Inflammatory macrophage treated with lipopolysaccharide for 1 hour (primary cell): ENCODE measurements around the gene SACS.
A peak's percentile ranks its signal among the peaks of the same experiment; 100 is the strongest.
"Not testable (repeated sequence)": the region's sequence is repeated elsewhere in the genome, so short reads cannot be mapped to it uniquely, and the experiment has no call there.

ENCODE experiments used
- DNase-seq, 2 donors: peaks; one replicate each; pipeline ENCODE4 v3.0.0-alpha.2; 2020 to 2022

Gene SACS

GRCh38 chr13:23357349-23357748 is 76.2 kb downstream of the SACS start:
- DNase-seq = no peak

GRCh38 chr13:23356368-23356767 is 77.1 kb downstream of the SACS start:
- DNase-seq = no peak

GRCh38 chr13:23354520-23354919 is 79.0 kb downstream of the SACS start:
- no peak for DNase-seq

DNA sequence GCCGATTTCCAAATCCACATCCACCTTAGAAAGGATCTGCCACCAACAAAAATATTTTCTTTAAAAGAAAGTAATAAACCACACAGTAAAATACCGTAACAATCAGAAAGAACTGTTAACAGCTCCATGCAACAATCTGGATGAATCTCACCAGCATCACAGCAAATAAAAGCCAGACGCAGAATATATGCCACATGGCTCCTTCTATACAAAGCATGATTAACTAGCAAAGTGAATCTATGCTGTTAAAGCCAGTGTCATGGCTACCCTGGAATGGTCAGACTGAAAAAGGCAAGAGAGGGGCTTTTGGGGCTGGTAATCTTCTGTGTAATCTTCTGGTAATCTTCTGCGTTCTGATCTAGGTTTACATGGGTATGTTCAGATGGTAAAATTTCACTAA is 81.3 kb downstream of the SACS start:
- no peak for DNase-seq

DNA sequence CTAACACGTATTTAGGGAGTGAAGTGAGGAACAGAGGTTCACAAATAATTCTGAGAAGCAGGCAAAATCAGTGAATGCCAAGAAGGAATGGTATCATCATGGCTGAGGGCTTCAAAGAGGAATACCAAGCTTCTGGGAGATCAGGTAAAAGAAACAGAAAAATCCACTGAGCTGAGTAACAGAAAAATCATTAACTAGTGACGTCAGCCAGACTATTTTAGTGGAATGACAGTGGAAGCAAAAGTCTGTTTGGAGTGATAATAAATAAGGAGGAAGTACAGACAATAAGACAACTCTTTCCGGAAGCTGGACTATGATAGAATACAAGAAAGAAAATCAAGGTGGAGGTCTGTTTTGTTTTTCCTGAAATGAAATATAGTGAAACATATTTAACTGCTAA is 83.5 kb downstream of the SACS start:
- DNase-seq = no peak

GRCh38 chr13:23349161-23349897 is 84.2 kb downstream of the SACS start:
- DNase-seq = no peak

- no peak for DNase-seq
Measured at GRCh38 chr13:23348262-23349127, 85.0 kb downstream of the SACS start.

DNA sequence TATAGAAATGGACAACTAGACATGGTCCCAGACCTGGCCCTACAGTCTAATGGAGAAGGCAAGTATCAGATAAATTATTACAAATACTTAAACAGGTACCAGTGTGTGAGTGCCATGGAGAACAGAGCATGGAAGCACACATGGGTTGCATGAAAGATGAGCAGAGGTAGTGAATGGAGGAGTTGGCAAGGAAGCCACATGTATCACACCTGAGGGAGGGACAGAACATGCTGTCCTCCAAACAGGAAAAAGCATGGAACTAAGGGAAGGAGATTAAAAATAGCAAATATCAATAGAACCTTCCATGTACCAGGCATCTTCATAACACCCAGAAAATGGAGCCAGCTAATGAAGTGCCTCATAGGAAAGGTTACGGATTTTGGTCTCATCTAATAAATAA is 85.9 kb downstream of the SACS start:
- DNase-seq = no peak

GRCh38 chr13:23344931-23345595 is 88.4 kb downstream of the SACS start:
- no peak for DNase-seq

GRCh38 chr13:23339225-23339624 is 94.3 kb downstream of the SACS start:
- no peak for DNase-seq

- no peak for DNase-seq
Measured at GRCh38 chr13:23330356-23330755, 103.1 kb downstream of the SACS start.

DNA sequence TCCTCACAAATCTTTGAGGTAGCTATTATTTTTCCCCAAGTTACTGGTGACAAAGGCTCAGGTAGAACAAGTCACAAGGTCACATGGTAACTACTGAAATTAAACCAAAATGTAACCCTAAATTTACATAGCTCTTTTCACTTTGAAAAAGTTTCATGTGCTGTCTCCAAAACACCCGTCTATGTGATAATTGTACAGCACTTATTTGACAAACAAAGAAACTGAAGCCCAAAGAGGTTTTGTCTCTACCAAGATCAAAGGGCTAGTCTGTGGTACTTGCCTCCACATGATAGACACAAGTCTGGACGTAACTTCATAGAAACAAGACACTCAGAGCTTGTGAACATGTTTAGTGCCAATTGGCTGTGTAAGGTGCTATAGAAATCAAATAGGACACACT is 108.3 kb downstream of the SACS start:
- DNase-seq = no peak

DNA sequence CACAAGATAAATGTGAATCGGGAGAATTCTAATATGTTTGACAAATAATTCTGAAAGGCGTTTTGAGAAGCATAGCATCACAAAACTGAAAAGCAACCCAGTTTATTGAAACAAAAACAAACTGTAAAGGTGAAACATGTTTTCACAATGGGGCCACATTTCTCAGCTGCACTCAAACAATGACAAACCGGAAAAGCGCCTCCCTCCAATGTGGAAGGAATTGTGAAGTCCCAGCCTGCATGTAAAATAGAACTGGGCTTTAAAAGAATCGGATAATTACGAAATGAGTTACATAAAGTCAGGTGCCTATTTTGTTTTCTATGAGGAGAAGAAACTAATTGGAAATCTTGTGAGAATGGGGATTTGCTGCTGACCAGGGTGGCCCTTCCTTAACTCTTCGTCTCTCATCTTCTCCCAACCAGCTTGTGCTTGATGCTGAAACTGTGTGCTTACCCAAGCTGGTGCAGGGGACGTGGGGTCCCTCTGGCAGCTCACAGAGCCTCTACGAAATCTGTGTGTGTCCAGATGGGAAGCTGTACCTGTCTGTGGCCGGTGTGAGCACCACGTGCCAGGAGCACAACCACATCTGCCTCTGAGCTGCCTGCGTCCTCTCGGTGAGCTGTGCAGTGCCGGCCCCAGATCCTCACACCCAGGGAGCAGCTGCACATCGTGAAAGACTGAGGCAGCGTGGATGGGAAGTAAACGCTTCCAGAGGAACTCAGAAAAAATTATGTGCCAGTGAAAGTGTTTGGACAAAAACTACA is 109.4 kb downstream of the SACS start:
- DNase-seq = no peak

DNA sequence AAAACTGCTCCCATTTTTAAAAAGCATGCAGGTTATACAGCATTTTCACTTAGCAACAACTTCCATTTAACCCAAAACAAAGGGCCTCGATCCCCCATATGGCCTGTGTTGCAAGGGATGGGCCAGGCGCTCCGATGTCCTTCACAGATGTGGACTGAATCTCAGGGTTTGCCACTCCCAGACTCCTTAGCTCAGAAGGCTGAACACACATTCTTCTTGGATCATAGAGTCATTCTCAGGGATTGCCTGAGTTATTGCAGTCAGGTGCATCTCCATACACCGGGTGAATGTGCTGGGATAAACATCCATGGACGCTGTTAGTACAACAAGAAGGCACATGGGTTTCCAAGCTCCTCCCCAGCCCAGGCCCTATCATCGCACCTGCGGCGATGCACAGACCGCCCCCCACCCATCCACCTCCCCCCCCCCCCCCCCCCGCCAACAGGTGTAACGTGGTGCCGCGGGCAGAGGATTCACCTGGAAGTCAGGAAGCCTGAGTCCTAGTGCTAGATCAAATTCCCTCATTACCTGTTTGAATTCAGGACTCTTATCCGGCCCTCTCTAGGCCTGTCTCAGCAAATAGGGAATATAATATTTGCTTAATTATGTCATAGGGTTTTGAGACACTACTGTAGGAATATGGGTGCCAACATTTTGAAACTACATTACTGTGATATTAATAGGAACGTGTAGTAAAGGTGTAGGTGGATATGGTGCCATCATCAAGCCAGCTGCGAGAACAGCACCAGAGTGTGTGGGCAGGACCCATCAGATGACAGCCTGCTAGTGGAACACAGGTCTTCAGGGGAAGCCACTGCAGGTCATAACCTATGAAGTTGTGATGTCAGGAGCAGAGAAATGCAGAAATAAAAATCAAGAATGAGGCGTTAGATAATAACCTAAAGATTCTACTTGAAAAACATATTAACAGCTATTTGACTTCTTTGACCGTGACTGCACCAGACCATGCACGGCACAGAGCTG is 110.9 kb downstream of the SACS start:
- DNase-seq = peak in 1 of 2 donors; percentile 25

DNA sequence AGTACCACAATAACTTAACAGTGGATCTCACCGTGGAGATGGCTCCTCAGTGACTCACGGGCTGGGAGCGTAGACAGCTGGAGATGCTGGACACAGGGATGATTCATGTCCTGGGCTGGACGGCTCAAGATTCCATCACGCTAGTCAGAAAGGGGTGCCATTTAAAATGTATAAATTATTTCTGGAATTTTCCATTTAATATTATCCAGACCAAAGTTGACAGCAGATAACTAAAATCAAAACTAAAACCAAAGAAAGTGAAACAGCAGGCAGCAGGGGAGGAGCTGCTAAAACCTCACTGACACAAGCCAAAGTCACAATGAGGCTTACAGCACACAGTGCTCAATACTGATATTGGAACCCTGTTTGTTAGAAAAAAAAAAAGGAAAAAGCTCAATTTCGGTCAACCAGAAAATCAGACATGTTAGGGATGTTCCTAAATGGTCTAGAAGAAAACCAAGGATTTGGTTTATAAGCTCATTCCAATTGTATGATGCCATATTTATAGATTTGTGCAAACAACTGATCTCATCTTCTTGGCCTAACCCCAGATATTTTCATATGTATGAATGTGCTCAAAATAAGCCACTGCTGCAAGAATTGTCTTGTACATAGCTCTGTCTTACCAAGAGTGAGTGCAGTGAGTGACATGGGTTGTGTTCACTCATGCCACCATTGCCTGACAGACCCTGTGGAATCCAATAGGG is 111.8 kb downstream of the SACS start:
- DNase-seq = no peak

- no peak for DNase-seq
Measured at GRCh38 chr13:23320926-23321534, 112.5 kb downstream of the SACS start.

DNA sequence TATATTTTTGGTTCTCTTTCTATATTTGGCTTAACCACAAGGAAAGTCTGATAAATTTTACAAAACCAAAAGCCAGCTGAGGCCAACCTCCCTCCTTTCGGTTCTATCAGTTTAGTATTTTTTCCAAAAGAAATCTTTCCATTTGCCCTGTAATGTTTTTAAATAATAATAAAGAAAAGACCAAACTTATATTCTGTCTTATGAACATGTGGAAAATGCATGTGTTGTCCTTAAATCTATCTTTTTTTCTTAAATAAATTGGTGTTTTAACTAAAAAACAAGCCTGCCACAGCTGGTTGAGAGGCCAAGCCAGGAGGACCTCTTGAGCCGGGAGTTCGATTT is 113.6 kb downstream of the SACS start:
- no peak for DNase-seq

- not testable (repeated sequence) for DNase-seq
Measured at GRCh38 chr13:23314837-23315236, 118.7 kb downstream of the SACS start.

DNA sequence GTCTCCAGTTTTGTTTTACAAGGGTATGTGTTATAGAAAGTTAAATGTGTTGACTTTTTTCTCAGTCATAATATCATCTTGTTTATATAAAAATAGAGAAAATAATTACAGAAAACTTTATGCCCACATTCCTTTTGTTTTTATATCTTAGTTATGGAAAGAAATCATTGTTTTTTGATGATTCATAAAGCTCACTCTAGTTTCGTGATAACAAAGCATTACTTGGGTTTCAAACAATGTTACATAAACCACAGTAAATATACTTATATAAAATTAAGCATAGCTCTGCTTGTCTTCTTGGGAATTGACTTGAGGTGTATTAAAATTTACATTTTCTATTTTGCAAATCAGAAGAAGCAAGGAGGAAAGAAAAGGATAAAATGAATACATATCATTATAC is 140.9 kb downstream of the SACS start:
- DNase-seq = no peak

GRCh38 chr13:23289917-23290357 is 143.6 kb downstream of the SACS start:
- no peak for DNase-seq

DNA sequence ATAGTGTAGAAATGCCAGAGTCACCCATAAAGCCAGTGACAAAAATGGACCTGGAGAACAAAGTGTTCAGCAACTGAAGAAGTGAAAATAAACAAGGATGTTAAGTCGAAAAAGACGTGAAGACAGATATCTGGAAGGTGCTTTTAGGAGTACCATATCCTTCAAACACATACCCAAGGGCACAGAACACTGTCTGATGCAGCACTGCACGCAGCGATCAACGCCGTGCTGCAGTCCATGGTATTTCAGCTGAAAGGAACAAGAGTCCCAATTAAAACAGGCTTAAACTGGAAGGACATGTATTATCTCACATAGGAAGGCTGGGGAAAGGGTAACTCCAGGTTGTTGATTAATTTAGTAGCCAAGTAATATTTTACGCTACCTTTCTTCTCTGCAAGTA is 144.5 kb downstream of the SACS start:
- DNase-seq = no peak
